NOMO-1 treated with DMSO at 0.1 percent for 48 hours (cell line): Measurements from ENCODE around the gene NME9.
"Not testable (repeated sequence)": the region's sequence is repeated elsewhere in the genome, so short reads cannot be mapped to it uniquely, and the experiment has no call there.

Experiments
- DNase-seq: peaks from one replicate; lab custom pipeline; 2025; ENCODE audit not compliant: unreplicated experiment; lab: John Stamatoyannopoulos, UW

Gene NME9

DNA sequence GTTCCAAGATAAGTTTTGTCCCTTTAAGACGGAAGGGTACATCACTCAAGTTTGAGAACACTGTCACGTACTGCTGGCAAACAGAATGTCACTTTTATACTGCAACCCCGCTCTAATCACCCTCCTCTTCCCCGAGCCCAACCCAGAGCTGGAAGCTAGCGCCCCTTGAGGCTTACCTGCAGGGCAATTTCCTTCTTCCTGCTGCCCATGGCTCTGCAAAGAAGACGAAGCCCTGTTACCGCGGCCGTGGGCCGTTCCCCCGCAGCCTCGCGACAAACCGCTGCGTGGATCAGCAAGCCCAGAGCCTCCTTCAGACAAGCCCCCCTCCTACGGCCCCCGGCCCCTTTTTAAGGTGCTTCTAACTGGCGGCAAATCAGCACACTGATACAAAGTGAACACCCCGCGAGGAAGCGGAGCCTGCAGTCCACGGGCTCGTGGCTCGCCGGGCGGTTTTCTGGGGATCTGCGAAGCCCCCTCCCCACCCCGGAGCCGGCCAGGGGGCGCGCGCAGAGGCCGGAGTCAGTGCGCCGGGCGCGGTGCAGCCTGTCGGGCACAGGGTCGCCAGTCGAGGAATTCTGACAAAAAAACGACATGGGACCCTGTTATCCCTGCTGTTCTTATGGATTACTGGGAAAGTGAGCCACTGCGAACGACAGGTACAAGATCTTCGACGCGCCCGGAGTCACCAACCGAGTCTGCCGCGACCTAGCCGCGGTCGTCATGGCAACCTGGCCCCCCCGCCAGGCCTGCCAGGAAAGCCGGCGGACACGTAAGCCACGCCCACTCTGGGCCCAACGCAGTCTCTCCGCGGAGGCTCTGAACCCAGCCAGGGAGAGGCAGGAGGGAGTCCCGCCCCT lies at the start of gene NME9:
Gene NME9 (minus strand): TSS at position 725 of the 857 bp plus-strand sequence. CDS start 516 bp downstream, at position 209.
- peak; percentile 75 for DNase-seq

- no peak for DNase-seq
These were observed 49.3 kb upstream of the NME9 start for GRCh38 chr3:138378990-138379389.

GRCh38 chr3:138378331-138378730 lies 48.7 kb upstream of the NME9 start:
- no peak for DNase-seq

DNA sequence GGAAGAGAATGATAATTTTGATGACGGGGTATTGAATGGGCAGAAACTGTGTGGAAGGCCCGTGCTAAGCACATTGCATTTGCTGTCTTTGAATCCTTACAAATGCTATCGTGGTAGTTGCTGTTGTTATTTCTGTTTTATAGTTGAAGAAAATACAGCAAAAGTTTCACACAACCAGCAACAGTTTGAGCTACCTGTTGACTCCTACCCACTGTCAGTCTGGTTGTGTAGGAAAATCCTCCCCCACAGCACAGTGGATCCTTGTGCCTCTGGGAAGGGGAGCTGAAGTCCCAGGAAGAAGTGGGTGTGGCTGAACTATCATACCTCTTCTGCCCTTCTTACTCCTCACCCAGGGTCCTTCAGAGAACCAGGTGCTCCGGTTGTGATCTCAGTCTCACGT lies 48.2 kb upstream of the NME9 start:
- DNase-seq = no peak

DNA sequence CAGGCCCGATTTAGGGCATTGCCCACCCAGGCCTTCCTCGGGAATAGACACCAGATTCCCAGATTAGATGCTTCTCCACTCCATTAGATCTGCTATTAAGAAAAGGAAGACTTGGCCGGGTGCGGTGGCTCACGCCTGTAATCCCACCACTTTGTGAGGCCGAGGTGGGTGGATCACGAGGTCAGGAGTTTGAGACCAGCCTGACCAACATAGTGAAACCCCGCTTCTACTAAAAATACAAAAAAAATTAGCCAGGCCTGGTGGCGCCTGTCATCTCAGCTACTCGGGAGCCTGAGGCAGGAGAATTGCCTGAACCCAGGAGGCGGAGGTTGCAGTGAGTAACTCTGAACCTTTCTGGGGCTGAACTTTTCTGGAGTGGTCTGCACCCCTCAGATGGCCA lies 47.6 kb upstream of the NME9 start:
- DNase-seq = not testable (repeated sequence)

GRCh38 chr3:138376663-138377062 lies 47.0 kb upstream of the NME9 start:
- DNase-seq = no peak

GRCh38 chr3:138375447-138375846 lies 45.8 kb upstream of the NME9 start:
- no peak for DNase-seq

DNA sequence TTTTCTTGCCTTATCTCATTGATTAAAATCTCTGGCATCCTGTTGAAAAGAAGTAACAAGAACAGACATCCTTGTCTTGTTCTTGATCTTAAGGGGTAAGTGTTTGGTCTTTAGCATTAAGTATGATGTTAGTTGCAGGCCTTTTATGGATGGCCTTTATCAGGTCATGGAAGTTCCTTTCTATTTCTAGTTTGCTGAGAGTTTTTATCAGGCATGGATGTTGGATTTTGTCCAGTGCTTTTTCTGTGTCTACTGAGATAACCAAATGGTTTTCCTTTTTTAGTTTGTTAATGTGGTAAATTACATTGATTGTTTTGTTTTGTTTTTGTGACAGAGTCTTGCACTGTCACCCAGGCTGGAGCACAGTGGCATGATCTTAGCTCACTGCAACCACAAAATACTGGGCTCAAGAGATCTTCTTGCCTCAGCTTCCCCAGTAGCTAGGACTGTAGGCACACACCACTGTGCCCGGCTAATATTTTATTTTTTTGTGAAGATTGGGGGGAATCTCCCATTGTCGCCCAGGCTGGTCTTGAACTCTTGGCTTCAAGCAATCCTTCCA lies 45.0 kb upstream of the NME9 start:
- no peak for DNase-seq

DNA sequence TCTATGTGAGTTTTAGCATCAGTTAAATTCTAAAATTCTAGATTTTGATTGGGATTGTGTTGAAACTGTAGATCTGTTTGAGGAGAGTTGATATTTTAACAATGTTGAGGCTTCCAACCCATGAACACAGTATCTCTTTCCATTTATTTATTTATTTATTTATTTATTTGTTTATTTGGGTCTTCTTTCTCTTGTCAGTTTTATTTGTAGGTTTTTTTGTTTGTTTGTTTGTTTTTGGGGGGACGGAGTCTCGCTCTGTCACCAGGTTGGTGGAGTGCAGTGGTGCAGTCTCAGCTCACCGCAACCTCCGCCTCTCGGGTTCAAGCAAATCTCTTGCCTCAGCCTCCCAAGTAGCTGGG lies 44.1 kb upstream of the NME9 start:
- DNase-seq = no peak

DNA sequence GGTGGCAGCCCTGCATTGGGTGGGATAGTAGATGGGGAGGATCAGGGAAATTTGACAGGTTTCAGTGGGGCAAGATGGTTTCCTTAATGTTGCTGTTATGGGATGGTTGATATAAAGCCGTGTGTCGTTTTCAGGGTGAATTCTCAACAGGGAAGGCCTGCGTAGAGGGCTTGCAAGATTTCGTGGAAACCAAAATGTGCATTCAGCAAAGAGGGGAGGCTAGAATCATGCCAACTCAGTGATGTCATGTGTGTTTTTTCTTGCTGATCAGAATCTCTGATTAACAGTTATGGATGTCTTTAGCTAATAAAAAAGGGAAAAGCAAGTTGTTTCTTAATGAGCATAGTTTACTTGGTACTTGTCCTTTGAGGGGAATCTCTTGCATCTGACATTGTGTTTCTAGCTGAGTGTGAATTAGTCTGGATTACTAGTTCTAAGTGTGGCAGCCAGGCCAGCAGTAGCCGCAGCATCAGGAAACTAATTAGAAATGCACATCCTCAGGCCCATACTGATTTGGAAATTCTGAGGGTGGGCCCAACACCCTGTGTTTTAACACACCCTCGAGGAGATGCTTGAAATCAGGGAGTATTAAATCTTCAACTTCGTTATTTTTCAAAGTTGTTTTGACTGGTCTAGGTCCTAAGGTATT lies 43.6 kb upstream of the NME9 start:
- no peak for DNase-seq

DNA sequence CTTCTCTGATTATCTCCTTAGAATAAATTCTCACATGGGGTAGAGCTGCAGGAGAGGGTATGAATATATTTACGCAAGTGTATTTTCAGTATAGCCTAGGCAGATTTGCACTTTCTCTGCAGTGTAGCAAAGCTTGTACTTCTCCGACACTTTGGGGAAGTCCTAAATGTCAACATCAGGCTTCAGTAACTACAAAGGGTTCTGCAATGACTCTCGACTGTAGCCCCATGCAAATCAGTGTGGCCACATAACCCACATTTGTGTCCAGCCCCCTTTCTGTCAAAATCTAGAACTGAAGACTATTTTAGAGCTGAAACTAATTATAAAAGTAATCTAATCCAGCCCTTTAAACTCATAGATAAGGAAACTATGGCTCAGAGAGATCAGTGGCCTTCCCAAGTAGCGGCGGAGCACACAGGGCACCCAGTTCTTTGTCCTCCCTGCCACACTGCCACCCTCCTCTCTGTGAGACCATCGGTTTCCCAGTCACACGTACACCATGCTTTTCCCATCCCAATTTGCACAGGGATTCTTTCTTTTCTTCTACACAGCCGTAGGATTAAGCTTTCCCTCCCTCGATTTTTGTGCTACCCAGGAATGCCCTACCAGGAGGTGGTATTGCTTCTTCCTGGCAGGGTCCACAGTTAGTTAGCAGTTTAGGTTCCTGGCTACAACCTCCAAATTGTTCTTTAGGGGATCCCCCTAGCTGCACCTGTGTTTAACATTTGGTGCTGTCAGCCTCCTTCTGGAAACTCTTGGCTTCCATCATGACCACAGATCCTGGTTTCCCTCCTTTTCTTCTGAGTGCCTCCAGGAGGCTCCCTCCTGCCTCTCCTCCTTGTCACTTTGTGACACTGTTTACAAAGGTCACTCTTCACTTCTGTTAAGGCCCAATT lies 41.7 kb upstream of the NME9 start:
- peak; percentile 93 for DNase-seq

- DNase-seq = no peak
These were observed 40.7 kb upstream of the NME9 start for GRCh38 chr3:138370321-138370720.

DNA sequence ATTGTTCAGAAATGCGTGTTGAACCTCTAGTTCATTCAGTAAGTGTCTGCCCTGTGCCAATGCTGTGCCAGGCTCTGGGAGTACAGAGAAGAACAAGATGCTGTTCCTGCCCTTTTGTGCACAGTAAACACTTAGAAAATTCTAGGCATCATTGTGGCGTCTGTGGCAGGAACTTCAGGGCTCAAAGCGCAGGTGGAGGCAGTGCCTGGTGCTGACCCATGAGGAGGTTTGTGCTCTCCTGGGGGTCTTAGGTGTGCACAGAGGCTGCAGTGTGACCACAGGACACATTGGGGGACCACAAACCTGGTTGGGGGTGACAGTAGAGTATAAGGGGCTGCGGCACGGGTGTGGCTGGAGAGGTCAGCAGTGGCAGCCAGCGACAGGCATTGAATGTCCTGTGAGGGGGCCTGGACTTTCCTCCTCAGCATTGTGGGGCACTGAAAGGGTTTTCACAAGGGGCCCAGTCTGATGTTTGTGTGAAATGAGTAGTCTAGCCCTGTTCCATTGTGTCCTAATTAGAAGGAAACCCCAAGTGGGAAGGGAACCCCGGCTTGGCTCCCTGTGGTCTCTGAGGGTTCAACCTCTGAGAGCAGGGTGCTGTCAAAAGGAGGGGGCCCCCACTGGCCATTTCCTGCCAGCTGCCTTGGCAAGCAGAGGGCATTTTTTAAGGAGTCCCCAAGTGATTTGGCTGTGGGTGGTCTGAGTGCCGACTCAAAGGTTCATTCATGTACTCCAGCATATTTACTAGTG lies 39.7 kb upstream of the NME9 start:
- no peak for DNase-seq

DNA sequence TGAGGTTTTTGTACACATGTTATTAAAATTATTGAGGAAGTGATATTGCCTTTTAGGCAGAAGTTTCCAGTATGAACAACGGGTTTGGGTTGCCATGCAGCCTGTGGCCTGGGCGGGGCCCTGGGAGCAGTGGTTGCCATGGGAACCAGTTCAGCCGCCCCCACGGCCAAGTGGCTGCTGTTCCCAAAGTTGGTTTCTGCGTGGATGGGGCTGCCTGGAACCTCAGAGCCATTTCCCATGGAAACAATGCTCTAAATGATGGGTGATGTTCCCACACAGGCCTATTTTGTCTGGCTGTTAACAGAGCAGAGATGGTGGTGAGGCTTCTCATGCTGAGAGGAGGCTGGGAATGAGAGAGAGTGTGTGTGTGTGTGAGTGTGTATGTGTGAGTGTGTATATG lies 38.3 kb upstream of the NME9 start:
- peak; percentile 59 for DNase-seq

- no peak for DNase-seq
These were observed 37.7 kb upstream of the NME9 start for GRCh38 chr3:138367326-138367850.

DNA sequence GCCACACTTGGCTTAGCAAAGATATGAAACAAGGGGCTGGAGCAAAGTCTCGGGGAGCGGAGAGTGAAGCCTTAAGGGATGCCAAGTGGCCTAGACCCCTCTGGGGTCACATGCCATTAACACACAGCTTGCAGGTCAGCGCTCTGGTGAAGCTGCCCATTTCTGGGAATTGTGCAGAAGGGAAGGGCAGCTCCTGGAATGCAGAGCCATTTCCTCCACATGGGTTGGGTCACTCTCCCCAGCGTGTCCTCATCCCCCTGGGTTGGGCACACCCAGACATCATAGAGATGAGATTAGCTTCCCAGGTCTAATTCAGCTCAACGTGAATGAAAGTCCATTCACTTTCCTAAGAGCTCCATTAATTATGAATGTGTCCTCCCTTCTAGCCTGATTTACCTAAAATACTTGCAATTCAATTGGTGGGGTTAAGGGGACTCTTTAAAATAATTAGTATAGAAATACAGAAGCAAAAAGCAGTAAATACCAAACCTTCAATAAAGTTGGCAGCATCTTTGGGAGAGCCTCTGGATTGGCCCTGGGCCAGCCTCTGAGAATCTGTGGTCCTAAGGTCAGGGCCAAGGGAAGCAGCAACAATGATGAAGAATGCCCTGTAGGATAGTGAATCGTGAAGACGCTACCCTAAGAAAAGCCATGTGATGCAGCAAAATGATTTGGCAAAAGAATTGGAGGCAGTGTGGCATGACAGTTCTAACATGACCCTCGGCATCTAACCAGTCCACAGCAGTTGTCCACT lies 36.5 kb upstream of the NME9 start:
- DNase-seq = no peak

DNA sequence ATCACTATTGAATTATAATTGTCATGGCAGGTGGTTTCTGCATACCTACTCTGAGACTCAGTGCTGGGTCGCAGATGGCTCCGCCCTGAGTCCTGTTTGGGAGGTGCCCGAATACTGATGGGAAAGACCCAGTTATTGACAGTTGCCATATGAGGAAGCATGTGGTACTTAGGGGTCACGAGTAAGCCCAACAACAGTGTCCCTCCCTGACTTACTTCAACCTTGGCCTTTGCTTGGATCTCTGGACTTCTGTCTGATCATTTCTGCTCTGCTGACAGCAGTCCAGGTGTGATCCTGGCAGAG lies 35.6 kb upstream of the NME9 start:
- no peak for DNase-seq

- DNase-seq = no peak
These were observed 35.0 kb upstream of the NME9 start for GRCh38 chr3:138364356-138365252.

GRCh38 chr3:138363322-138363721 lies 33.7 kb upstream of the NME9 start:
- DNase-seq = no peak
